ENCODE results near the gene DDR2.
"Not testable (repeated sequence)": the region's sequence is repeated elsewhere in the genome, so short reads cannot be mapped to it uniquely, and the experiment has no call there.

Gene DDR2

GRCh38 chr1:162728573-162728972 lies 96.3 kb downstream of the DDR2 start:
- no peak for ATAC-seq
- TF ChIP-seq ZNF70 (CRISPR knock-in tag; IDR thresholded peaks at IDR 0.05) (no peak), ZFP30 (CRISPR knock-in tag; IDR thresholded peaks at IDR 0.05) (no peak), ZFP3 (CRISPR knock-in tag; IDR thresholded peaks at IDR 0.05) (no peak), OSR1 (CRISPR knock-in tag; IDR thresholded peaks at IDR 0.05) (no peak), CSDC2 (CRISPR knock-in tag; IDR thresholded peaks at IDR 0.05) (no peak), TSHZ2 (CRISPR knock-in tag; IDR thresholded peaks at IDR 0.05) (no peak), ZNF8 (CRISPR knock-in tag; IDR thresholded peaks at IDR 0.05) (no peak), ZNF565 (CRISPR knock-in tag; conservative IDR thresholded peaks at IDR 0.05; ENCODE audit: low read depth) (no peak), POU6F1 (CRISPR knock-in tag; IDR thresholded peaks at IDR 0.05; ENCODE audit: borderline replicate concordance, low read depth) (no peak), BACH2 (CRISPR knock-in tag; IDR thresholded peaks at IDR 0.05; ENCODE audit: borderline replicate concordance) (no peak), ISL1 (CRISPR knock-in tag; IDR thresholded peaks at IDR 0.05) (no peak), CSRNP3 (CRISPR knock-in tag; IDR thresholded peaks at IDR 0.05) (no peak), PPARA (CRISPR knock-in tag; IDR thresholded peaks at IDR 0.05; ENCODE audit: borderline replicate concordance) (no peak), CREB5 (CRISPR knock-in tag; IDR thresholded peaks at IDR 0.05; ENCODE audit: low read depth) (no peak), GLIS3 (CRISPR knock-in tag; IDR thresholded peaks at IDR 0.05) (no peak)

GRCh38 chr1:162729195-162729774 lies 97.0 kb downstream of the DDR2 start:
- ATAC-seq: not testable (repeated sequence)

GRCh38 chr1:162732094-162732493 lies 99.8 kb downstream of the DDR2 start:
- TF ChIP-seq TOX (CRISPR knock-in tag; IDR thresholded peaks at IDR 0.05; ENCODE audit: borderline replicate concordance) (no peak), PATZ1 (CRISPR knock-in tag; IDR thresholded peaks at IDR 0.05; ENCODE audit: borderline replicate concordance) (no peak), ZNF565 (CRISPR knock-in tag; conservative IDR thresholded peaks at IDR 0.05; ENCODE audit: low read depth) (no peak), ZNF8 (CRISPR knock-in tag; IDR thresholded peaks at IDR 0.05) (no peak), GLIS3 (CRISPR knock-in tag; IDR thresholded peaks at IDR 0.05) (no peak), CREB5 (CRISPR knock-in tag; IDR thresholded peaks at IDR 0.05; ENCODE audit: low read depth) (no peak), RARB (CRISPR knock-in tag; IDR thresholded peaks at IDR 0.05) (no peak), ZC3H10 (CRISPR knock-in tag; IDR thresholded peaks at IDR 0.05) (no peak), PPARA (CRISPR knock-in tag; IDR thresholded peaks at IDR 0.05; ENCODE audit: borderline replicate concordance) (no peak)
- no peak for ATAC-seq

Data from SK-N-SH treated with all-trans-retinoic acid at 6 μM for 48 hours (cell line).